ENCODE data around the gene HOXC4.
"Not testable (repeated sequence)": the region's sequence is repeated elsewhere in the genome, so short reads cannot be mapped to it uniquely, and the experiment has no call there.

DNA sequence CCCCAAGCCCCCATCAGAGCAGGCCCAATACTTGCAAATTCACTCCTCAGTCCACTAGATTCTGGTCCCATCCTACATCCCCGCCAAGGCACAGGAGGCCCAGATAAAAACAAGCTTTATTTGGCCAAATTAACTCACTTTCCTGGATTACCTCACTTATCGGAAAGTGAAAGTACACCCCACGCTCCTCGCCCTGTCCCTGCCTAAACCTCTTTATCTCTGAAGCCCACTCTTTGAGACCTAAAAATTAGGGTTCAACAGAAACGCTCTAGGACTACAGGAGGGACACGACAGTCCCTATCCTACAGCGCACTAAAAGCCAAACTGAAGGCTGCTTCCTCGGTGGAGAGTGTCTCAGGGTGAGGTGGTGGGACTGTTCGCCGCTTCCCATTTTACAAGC, 24.2 kb downstream of the HOXC4 start:
- TF ChIP-seq, protein P1, sequence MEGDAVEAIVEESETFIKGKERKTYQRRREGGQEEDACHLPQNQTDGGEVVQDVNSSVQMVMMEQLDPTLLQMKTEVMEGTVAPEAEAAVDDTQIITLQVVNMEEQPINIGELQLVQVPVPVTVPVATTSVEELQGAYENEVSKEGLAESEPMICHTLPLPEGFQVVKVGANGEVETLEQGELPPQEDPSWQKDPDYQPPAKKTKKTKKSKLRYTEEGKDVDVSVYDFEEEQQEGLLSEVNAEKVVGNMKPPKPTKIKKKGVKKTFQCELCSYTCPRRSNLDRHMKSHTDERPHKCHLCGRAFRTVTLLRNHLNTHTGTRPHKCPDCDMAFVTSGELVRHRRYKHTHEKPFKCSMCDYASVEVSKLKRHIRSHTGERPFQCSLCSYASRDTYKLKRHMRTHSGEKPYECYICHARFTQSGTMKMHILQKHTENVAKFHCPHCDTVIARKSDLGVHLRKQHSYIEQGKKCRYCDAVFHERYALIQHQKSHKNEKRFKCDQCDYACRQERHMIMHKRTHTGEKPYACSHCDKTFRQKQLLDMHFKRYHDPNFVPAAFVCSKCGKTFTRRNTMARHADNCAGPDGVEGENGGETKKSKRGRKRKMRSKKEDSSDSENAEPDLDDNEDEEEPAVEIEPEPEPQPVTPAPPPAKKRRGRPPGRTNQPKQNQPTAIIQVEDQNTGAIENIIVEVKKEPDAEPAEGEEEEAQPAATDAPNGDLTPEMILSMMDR (IDR thresholded peaks at IDR 0.05), result not testable (repeated sequence)
- TF ChIP-seq RFX5 (IDR thresholded peaks at IDR 0.05); GATA3 (IDR thresholded peaks at IDR 0.05; ENCODE audit: borderline replicate concordance); EP300 (IDR thresholded peaks at IDR 0.05); NPAS2 (CRISPR knock-in tag; IDR thresholded peaks at IDR 0.05; ENCODE audit: borderline replicate concordance); RCOR1 (IDR thresholded peaks at IDR 0.05; ENCODE audit: low read depth, low read length); POLR2A (IDR thresholded peaks at IDR 0.05; ENCODE audit: low read length): not testable (repeated sequence)

Measured in A549 (cell line).